Measurements from ENCODE around the gene CNTNAP1. TPM values are rescaled to one million over a fixed set of nuclear protein-coding genes. Genes with fewer than 3 reads are reported as not detected.

Gene CNTNAP1
- total RNA-seq, 1 experiment from 2014 or later, result 5.6 TPM

DNA sequence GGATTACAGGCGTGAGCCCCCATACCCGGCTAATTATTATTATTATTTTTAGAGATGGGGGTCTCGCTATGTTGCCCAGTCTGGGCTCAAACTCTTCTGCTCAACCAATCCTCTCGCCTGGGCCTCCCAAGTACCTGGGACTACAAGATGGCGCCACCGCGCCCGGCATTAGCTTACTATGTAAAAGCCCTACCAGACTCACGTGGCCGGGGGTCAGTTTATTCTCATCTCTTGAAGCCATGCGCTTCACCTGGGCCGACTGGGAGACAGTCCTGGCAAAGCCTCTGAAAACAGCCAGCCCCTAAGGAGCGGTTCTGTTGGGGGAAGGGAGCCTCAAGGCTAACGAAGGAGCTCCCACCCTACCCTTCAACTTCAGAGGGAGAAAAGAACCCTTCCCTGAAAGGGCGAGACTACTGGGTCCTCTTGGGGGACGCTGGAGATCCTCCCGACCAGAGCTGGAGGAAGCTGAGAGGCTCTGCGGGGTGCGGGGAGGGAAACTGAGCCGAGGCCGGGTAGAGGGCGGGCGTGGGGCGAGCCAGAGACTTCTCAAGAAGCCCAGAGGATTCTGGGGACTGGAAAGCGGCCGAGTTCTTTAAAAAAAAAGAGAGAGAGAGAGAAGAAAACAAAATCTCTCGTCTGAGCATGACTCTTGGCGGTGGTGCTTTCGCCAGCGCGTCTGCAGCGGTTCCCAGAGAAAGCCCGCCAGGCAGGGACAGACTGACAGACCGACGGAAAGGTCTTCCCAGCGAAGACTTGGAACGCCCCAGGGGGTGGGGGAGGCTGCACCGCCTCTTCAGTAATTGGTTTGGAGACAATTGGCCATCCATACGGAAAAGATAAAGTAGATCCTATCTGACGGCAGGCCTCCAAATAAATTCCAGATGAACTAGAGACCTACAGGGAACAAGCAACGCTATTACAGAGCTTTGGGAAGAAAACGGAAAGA lies 28.9 kb upstream of the CNTNAP1 start:
- POLR2A ChIA-PET (ENCODE audit: low non-redundant PET), result no interaction called here

DNA sequence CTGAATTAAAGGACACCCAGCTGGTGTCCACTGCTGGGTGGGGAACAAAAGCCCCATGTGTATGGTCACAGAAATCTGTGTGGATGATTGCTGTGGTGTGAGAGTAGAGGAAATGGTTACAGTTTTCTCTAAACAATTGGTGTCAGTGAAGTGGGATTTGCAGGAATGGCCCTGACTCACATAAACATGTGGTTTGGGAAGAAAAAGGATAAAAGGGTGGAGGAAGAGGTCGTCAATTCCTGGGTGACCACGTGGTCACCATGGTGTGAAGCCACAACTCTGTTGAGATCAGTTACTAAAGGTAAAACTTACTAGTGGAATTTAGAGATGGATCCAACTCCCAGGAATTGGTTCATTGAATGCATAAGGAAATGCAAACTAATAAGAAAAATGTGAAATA lies 26.8 kb upstream of the CNTNAP1 start:
- ChIA-PET CTCF (no interaction called here), POLR2A (ENCODE audit: low non-redundant PET) (no interaction called here)
- Histone ChIP-seq H3K4me1 (ENCODE audit: insufficient read depth, low read length, poor library complexity, severe bottlenecking) (peaks cover 4% of the 10 kb centered on the region), H3K4me3 (ENCODE audit: low read depth, low read length, poor library complexity, severe bottlenecking) (no peak overlapping the region), H3K27ac (ENCODE audit: low read depth, low read length, poor library complexity, severe bottlenecking) (no peak overlapping the region), H3K27me3 (replicated peaks; ENCODE audit: insufficient read depth, low read depth, low read length, poor library complexity) (no peaks in the 10 kb centered on the region), H3K36me3 (ENCODE audit: insufficient read depth, low read length, poor library complexity, severe bottlenecking) (no peaks in the 10 kb centered on the region), H3K9me3 (ENCODE audit: low read depth, low read length, poor library complexity, severe bottlenecking) (no peaks in the 10 kb centered on the region)
- no TSS peak for BruUV-seq (replicated peaks)
- intact Hi-C loops (cut with micrococcal nuclease; ENCODE audit: unreplicated experiment), result no loop called here
- TF ChIP-seq, protein P1, sequence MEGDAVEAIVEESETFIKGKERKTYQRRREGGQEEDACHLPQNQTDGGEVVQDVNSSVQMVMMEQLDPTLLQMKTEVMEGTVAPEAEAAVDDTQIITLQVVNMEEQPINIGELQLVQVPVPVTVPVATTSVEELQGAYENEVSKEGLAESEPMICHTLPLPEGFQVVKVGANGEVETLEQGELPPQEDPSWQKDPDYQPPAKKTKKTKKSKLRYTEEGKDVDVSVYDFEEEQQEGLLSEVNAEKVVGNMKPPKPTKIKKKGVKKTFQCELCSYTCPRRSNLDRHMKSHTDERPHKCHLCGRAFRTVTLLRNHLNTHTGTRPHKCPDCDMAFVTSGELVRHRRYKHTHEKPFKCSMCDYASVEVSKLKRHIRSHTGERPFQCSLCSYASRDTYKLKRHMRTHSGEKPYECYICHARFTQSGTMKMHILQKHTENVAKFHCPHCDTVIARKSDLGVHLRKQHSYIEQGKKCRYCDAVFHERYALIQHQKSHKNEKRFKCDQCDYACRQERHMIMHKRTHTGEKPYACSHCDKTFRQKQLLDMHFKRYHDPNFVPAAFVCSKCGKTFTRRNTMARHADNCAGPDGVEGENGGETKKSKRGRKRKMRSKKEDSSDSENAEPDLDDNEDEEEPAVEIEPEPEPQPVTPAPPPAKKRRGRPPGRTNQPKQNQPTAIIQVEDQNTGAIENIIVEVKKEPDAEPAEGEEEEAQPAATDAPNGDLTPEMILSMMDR (conservative IDR thresholded peaks at IDR 0.05; ENCODE audit: low read depth, low read length), result no peak
- no peak for TF ChIP-seq EZH2 (IDR thresholded peaks at IDR 0.05; ENCODE audit: borderline replicate concordance, low read depth, low read length, poor library complexity, severe bottlenecking)
- no peak for DNase-seq (ENCODE audit: low spot score)

More for the DNA sequence above, 28.9 kb upstream of the CNTNAP1 start:
- peak overlapping the region; percentile 10 for H3K4me3 ChIP-seq (ENCODE audit: low read depth, low read length, poor library complexity, severe bottlenecking)
- TF ChIP-seq, protein P1 (conservative IDR thresholded peaks at IDR 0.05; ENCODE audit: low read depth, low read length), result no peak
- TF ChIP-seq EZH2 (IDR thresholded peaks at IDR 0.05; ENCODE audit: borderline replicate concordance, low read depth, low read length, poor library complexity, severe bottlenecking), result no peak
- H3K27me3 ChIP-seq (replicated peaks; ENCODE audit: insufficient read depth, low read depth, low read length, poor library complexity), result no peaks in the 10 kb centered on the region
- CTCF ChIA-PET, result no interaction called here
- no peak overlapping the region for H3K27ac ChIP-seq (ENCODE audit: low read depth, low read length, poor library complexity, severe bottlenecking)
- no TSS peak for BruUV-seq (replicated peaks)
- intact Hi-C loops (cut with micrococcal nuclease; ENCODE audit: unreplicated experiment), result no loop called here
- H3K9me3 ChIP-seq (ENCODE audit: low read depth, low read length, poor library complexity, severe bottlenecking), result no peaks in the 10 kb centered on the region
- no peaks in the 10 kb centered on the region for H3K36me3 ChIP-seq (ENCODE audit: insufficient read depth, low read length, poor library complexity, severe bottlenecking)
- no peaks in the 10 kb centered on the region for H3K4me1 ChIP-seq (ENCODE audit: insufficient read depth, low read length, poor library complexity, severe bottlenecking)
- DNase-seq (ENCODE audit: low spot score), result peak; percentile 31

DNA sequence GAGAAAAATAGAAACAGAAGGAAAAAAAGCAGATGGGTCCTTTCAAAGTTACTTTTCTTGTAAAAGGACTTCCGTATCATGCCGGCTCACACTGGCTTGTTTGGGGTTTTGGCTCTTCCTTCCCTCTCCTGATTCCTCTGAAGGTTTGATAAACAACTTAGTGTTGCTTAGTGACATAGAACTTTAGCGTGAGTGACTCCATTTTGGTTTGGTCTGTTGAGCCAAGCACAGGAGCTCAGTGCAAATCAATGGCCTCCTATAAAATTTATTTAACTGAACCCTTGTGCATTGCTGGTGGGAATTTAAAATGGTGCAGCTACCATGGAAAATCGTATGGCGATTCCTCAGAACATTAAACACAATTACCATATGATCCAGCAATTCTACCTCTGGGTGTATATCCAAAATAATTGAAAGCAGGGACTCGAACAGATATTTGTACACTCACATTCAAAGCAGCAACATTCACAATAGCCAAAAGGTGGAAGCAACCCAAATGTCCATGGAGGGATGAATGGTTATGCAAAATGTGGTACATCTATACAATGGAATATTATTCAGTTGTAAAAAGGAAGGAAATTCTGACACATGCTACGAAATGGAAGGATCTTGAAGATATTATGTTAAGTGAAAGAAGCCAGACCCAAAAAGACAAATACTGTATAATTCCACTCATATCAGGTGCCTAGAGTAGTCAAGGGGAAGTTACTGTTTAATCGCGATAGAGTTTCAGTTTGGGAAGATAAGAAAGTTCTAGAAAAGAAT lies 24.3 kb upstream of the CNTNAP1 start:
- TF ChIP-seq, protein P1 (conservative IDR thresholded peaks at IDR 0.05; ENCODE audit: low read depth, low read length), result no peak
- no peak for TF ChIP-seq EZH2 (IDR thresholded peaks at IDR 0.05; ENCODE audit: borderline replicate concordance, low read depth, low read length, poor library complexity, severe bottlenecking)
- Histone ChIP-seq H3K9me3 (ENCODE audit: low read depth, low read length, poor library complexity, severe bottlenecking) (no peaks in the 10 kb centered on the region), H3K4me3 (ENCODE audit: low read depth, low read length, poor library complexity, severe bottlenecking) (no peak overlapping the region), H3K4me1 (ENCODE audit: insufficient read depth, low read length, poor library complexity, severe bottlenecking) (peaks cover 4% of the 10 kb centered on the region), H3K36me3 (ENCODE audit: insufficient read depth, low read length, poor library complexity, severe bottlenecking) (no peaks in the 10 kb centered on the region), H3K27ac (ENCODE audit: low read depth, low read length, poor library complexity, severe bottlenecking) (no peak overlapping the region), H3K27me3 (replicated peaks; ENCODE audit: insufficient read depth, low read depth, low read length, poor library complexity) (no peaks in the 10 kb centered on the region)
- intact Hi-C loops (cut with micrococcal nuclease; ENCODE audit: unreplicated experiment), result no loop called here
- no peak for DNase-seq (ENCODE audit: low spot score)
- no TSS peak for BruUV-seq (replicated peaks)
- CTCF ChIA-PET, result interaction anchor here (1.1 kb wide), 1 partner anchor 80 kb away, joined by 3 read pairs; no protein-coding TSS in a partner anchor
- POLR2A ChIA-PET (ENCODE audit: low non-redundant PET), result no interaction called here

All from A673 (cell line).